Osteoblast (primary cell): Measurements from ENCODE around the gene MAMDC4. TPM values are rescaled to one million over a fixed set of nuclear protein-coding genes. Genes with fewer than 3 reads are reported as not detected.

Source experiments
- DNase-seq: peaks from one replicate; pipeline ENCODE4 v3.0.0; 2011; ENCODE audit warnings: low spot score, mixed read lengths; ENCODE audit not compliant: insufficient read length; ENCODE audit errors: missing footprints
- H2AFZ ChIP-seq: 2 replicates; pipeline ENCODE4 v1.6.0; 2011; ENCODE audit warnings: mild to moderate bottlenecking, low read length
- H3K27ac ChIP-seq: 2 replicates; pipeline ENCODE4 v1.5.1; 2011; ENCODE audit warnings: mild to moderate bottlenecking, low read depth, low read length, moderate library complexity
- H3K27me3 ChIP-seq: 2 replicates; pipeline ENCODE4 v1.6.0; 2012; ENCODE audit warnings: mild to moderate bottlenecking, control low read depth, inconsistent platforms, low read length, moderate library complexity; ENCODE audit not compliant: insufficient read depth
- H3K36me3 ChIP-seq: 2 replicates; pipeline ENCODE4 v1.5.1; 2011; ENCODE audit warnings: mild to moderate bottlenecking, low read length, control low read depth, moderate library complexity; ENCODE audit not compliant: insufficient read depth
- H3K4me1 ChIP-seq: 2 replicates; pipeline ENCODE4 v1.5.1; 2011; ENCODE audit warnings: mild to moderate bottlenecking, low read length, control low read depth, moderate library complexity; ENCODE audit not compliant: insufficient read depth
- H3K4me2 ChIP-seq: 2 replicates; pipeline ENCODE4 v1.6.0; 2011; ENCODE audit warnings: mild to moderate bottlenecking, low read length; ENCODE audit not compliant: insufficient read depth
- H3K4me3 ChIP-seq: fragments of 200-600 bp; sonication (generic); 3 replicates; pipeline ENCODE4 v1.5.1; 2012; ENCODE audit warnings: mild to moderate bottlenecking, low read length, inconsistent platforms; ENCODE audit not compliant: insufficient read depth
- H3K79me2 ChIP-seq: 2 replicates; pipeline ENCODE4 v1.6.0; 2012; ENCODE audit warnings: mild to moderate bottlenecking, low read length, control low read depth, inconsistent platforms; ENCODE audit not compliant: insufficient read depth
- H3K9me3 ChIP-seq: 2 replicates; pipeline ENCODE4 v1.5.1; 2011; ENCODE audit warnings: low read depth, low read length, control low read depth
- H4K20me1 ChIP-seq: 2 replicates; pipeline ENCODE4 v1.6.0; 2012; ENCODE audit warnings: mild to moderate bottlenecking, low read length, control low read depth; ENCODE audit not compliant: insufficient read depth
- total RNA-seq: library from RNA; depleted of rRNA; stranded (reverse); fragments of >200 nt; gene quantifications from 2 replicates; pipeline ENCODE4 v1.2.3, GENCODE V29; 2012
- TF ChIP-seq, protein P1 (sequence below): IDR thresholded peaks from 2 replicates; pipeline ENCODE4 v1.5.1; 2011; ENCODE audit warnings: mild to moderate bottlenecking, low read depth, low read length, moderate library complexity; ENCODE audit errors: extremely low read depth

MAMDC4 gene
- total RNA-seq, 1 donor = 1.4 TPM

DNA sequence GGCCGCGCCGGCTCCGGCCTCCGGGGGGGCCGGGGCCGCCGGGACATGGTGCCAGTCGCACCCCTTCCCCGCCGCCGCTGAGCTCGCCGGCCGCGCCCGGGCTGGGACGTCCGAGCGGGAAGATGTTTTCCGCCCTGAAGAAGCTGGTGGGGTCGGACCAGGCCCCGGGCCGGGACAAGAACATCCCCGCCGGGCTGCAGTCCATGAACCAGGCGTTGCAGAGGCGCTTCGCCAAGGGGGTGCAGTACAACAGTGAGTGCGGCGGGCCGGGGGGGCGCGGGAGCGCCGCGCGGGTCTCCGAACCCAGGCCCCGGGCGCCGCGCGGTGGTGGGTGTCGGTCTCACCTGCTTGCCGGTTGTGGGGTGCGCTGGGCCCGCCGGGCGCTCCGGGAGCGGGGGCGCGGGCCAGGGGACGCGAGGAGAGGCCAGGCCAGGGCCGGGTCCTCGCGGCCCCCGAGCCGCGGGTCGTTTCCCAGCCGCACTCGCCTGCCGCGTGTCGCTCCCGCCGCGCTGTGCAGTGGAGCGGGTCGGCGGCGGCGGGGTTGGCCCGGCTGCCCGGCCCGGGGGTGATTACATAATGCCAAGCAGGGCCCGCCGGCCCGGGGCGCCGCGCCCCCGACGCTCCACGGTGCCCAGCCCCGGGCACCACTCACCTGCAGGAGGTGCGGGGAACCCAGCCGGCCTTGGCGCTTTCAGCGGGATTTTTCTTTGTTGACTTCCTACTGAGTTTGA, 43.9 kb upstream of the MAMDC4 start:
- Histone ChIP-seq H3K27me3 (no peaks in the 10 kb centered on the region), H4K20me1 (peaks cover 19% of the 10 kb centered on the region), H2AFZ (peak overlapping the region; percentile 62), H3K4me3 (peak overlapping the region; percentile 89), H3K36me3 (peaks cover 17% of the 10 kb centered on the region), H3K27ac (peak overlapping the region; percentile 53), H3K79me2 (peaks cover 52% of the 10 kb centered on the region), H3K4me2 (peak overlapping the region; percentile 99), H3K9me3 (no peaks in the 10 kb centered on the region), H3K4me1 (peaks cover 16% of the 10 kb centered on the region)
- TF ChIP-seq, protein P1, sequence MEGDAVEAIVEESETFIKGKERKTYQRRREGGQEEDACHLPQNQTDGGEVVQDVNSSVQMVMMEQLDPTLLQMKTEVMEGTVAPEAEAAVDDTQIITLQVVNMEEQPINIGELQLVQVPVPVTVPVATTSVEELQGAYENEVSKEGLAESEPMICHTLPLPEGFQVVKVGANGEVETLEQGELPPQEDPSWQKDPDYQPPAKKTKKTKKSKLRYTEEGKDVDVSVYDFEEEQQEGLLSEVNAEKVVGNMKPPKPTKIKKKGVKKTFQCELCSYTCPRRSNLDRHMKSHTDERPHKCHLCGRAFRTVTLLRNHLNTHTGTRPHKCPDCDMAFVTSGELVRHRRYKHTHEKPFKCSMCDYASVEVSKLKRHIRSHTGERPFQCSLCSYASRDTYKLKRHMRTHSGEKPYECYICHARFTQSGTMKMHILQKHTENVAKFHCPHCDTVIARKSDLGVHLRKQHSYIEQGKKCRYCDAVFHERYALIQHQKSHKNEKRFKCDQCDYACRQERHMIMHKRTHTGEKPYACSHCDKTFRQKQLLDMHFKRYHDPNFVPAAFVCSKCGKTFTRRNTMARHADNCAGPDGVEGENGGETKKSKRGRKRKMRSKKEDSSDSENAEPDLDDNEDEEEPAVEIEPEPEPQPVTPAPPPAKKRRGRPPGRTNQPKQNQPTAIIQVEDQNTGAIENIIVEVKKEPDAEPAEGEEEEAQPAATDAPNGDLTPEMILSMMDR = no peak
- peak; percentile 93 for DNase-seq

DNA sequence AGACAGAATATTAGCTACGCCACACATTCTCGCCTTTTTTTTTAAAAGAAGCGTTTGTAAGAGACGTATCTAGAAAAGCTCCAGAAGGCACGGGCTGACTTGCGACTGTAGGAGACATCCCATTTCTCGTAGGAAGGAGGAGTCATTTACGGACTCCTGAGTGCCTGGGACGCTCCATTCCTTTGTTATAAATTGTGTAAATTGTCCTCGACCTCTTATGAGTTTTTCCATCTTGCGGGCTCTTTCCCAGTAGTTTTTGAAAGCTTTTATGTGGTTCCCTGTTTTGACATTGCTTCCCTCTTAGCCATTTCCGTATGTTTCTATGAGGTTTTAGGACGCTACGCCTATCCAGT, 43.4 kb upstream of the MAMDC4 start:
- H3K27ac ChIP-seq = peak overlapping the region; percentile 37
- peaks cover 19% of the 10 kb centered on the region for H4K20me1 ChIP-seq
- H3K9me3 ChIP-seq = no peaks in the 10 kb centered on the region
- peak overlapping the region; percentile 72 for H2AFZ ChIP-seq
- H3K4me2 ChIP-seq = peak overlapping the region; percentile 99
- H3K79me2 ChIP-seq = peaks cover 56% of the 10 kb centered on the region
- peaks cover 16% of the 10 kb centered on the region for H3K4me1 ChIP-seq
- H3K27me3 ChIP-seq = no peaks in the 10 kb centered on the region
- peak; percentile 96 for DNase-seq
- TF ChIP-seq, protein P1 = no peak
- H3K4me3 ChIP-seq = peak overlapping the region; percentile 89
- peaks cover 20% of the 10 kb centered on the region for H3K36me3 ChIP-seq

DNA sequence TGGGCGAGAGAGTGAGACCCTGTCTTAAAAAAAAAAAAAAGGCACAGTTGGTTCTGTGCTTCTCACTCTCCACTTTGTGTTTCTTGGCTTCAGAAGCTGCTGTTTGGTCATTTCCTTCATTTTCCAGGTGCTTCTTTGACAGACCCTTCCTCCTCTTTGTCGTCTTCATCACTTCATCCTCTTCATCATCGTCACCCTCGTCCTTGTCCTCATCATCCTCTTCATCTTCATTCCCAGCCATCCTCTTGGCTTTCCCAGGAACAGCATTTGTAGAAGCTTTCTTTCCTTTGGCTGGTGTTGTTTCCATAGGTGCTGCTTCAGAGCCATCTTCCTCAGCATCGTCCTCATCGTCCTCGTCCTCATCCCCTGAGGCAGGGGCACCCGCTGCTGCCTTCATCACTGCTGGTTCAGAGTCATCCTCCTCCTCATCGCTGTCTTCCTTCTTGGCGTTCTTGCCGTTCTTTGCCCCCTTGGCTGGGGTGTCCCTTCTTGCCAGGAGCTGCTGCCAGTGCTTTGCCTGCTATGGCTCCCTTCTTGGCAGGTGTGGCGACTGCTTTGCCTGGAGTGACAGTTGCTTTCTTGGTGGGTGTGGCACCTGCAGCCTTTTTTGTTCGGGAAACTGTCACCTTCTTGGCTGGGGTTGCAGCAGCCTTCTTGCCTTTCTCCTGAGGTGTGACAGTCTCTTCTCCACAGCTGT, 37.3 kb upstream of the MAMDC4 start:
- peaks cover 65% of the 10 kb centered on the region for H3K79me2 ChIP-seq
- H3K4me1 ChIP-seq = peaks cover 4% of the 10 kb centered on the region
- H3K4me3 ChIP-seq = no peak overlapping the region
- TF ChIP-seq, protein P1 = no peak
- peaks cover 18% of the 10 kb centered on the region for H3K36me3 ChIP-seq
- DNase-seq = no peak
- H3K27me3 ChIP-seq = no peaks in the 10 kb centered on the region
- H3K4me2 ChIP-seq = no peak overlapping the region
- H3K27ac ChIP-seq = no peak overlapping the region
- peaks cover 21% of the 10 kb centered on the region for H4K20me1 ChIP-seq
- no peak overlapping the region for H2AFZ ChIP-seq
- H3K9me3 ChIP-seq = no peaks in the 10 kb centered on the region

DNA sequence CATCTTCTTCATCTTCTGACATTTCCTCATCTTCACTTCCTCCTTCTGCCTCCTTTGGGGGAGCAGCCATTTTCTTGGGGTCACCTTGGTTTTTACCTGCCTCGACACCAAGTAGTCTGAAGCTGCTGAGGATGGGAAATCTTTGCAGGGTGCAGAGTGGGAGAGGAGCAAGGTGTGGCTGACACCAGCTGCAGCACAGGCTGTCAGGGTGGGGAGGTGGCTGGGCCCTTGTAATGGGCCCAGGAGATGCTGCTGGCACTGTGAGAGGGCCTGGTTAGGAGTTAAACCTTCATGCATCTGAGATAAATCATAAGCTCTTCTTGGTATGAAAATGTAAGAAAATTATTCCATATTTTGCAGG, 36.7 kb upstream of the MAMDC4 start:
- Histone ChIP-seq H3K4me2 (no peak overlapping the region), H3K27me3 (no peaks in the 10 kb centered on the region), H3K27ac (no peak overlapping the region), H3K4me3 (no peak overlapping the region), H4K20me1 (peaks cover 18% of the 10 kb centered on the region), H3K9me3 (no peaks in the 10 kb centered on the region), H3K4me1 (no peaks in the 10 kb centered on the region), H3K36me3 (peaks cover 14% of the 10 kb centered on the region), H2AFZ (no peak overlapping the region), H3K79me2 (peaks cover 60% of the 10 kb centered on the region)
- DNase-seq = no peak
- TF ChIP-seq, protein P1 = no peak
